HG02763 (cell line): ENCODE results near the gene TAB2.
"Not testable (repeated sequence)": the region's sequence is repeated elsewhere in the genome, so short reads cannot be mapped to it uniquely, and the experiment has no call there.

ENCODE experiments used
- ATAC-seq: cut with Tn5 transposase; IDR thresholded peaks from one replicate; pipeline ENCODE4 v1.9.1; 2021; ENCODE audit warnings: mild to moderate bottlenecking, moderate library complexity; ENCODE audit not compliant: unreplicated experiment

The TAB2 gene

DNA sequence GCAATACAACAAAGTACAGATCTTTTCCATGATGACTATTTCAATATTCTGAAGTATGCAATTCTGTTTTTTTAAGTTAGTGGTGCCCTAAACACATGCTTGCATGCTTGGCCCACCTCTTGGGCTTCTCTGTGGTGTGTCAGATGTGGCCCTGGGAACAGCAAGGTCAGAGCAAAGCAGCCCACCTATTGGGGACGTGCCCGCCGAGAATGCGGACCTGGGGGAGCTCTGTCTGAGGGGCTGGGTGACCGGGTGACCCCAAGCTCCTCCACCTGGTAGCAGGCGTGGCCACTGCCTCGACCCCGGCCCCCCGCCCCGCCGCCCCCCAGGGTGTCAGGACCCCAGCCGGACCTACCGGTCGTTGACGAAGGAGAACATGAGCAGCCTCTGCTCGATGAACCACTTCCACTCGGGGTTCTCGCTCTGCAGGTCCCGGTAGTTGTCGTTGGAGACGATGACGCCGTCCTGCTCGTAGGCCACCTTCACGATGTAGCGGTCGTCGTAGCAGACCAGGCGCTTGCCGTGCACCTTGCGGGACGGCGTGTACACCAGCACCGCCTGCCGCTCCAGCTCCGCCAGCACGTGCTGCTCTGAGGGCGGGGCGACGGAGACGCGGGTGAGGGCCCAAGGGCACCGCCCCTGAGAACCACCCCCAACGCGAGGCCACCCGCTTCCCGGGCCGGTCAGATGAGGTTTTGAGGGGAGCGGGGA lies 139.0 kb downstream of the TAB2 start:
- no peak for ATAC-seq

DNA sequence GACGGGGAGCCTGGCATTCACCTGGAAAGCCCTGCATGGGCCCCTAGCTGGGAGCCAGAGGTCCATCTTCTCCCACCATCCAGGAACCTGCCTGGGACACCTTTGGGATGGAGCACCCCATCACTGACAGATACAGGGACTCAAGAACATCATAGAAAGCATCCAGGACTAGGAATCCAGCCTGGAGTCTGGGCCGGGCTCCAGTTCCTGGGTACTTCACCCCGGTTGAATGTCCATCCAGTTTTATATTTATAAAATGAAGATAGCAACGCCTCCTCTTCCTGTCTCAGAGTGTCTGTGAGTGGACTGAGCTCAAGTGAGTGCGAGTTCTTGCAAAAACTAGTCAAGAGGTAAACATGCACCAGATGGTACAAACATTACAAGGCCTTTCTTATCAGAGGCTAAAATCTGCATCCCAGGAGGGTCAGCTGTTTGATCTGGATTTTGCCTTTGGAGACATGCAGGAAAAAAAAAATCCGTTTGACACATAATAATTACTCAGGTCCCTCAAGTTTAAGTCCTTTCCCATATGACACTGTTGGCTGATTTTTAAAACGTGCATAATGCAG lies 139.9 kb downstream of the TAB2 start:
- no peak for ATAC-seq

DNA sequence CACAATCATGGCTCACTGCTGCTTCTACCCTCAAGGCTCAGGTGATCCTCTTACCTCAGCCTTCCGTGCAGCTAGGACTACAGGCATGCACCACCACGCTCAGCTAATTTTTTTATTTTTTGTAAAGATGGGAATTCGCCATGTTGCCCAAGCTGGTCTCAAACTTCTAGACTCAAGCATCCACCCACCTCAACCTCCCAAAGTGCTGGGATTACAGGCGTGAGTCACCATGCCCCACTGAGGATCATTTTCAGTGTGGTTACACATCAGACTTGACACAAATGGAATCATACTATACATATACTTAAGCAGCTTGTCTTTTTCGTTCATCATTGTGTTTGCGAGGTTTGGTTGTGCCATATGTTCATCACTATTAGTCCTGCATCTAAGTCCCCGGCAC lies 140.7 kb downstream of the TAB2 start:
- no peak for ATAC-seq

DNA sequence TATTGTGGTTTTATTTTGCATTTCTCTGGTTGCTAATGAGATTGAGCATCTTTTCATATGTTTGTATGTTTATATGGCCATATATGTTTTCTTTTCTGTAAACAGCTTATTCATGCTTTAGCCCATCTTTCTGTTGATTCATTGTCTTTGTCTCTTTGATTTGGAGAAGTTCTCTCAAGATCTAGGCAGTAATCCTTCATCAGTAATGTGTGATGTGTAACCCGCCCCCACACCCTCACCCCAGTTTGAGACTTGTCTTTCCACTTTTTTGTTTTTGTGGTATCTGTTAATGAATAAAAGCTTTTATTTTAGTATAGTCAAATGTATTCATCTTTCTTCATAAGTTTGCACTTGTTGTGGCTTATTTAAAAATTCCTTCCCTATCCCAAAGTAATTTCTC lies 141.3 kb downstream of the TAB2 start:
- no peak for ATAC-seq

DNA sequence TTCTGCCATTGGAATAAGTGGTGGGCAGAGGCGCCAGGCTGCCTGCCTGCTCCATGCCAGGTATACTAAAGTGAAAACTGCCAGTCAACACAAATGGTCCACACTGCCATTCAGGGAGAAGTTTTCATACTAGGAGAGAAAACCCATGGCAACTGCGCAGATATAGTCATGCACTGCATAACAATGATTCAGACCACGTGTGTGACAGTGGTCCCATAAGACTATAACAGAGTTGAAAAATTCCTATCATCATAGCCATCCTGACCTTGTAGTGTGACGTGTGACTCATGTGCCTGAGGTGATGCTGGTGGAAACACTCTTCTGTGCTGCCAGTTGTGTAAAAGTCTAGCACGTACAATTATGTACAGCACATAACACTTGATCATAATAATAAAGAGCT lies 142.2 kb downstream of the TAB2 start:
- ATAC-seq: no peak

DNA sequence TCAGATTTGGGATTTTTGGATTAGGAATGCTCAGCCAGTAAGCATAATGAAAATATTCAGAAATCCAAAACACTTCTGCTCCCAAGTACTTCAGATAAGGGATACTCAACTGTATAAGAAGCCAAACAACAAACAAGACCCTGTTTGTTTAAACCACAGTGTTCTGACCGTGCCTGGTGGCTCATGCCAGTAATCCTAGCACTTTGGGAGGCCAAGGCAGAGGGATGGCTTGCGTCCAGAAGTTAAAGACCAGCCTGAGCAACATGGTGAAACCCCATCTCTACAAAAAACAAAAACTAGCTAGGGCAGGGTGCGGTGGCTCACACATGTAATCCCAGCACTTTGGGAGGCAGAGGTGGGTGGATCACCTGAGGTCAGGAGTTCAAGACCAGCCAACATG lies 142.7 kb downstream of the TAB2 start:
- not testable (repeated sequence) for ATAC-seq
